GM18517 (cell line): ENCODE measurements around the gene TRAF1.
A peak's percentile ranks its signal among the peaks of the same experiment; 100 is the strongest.

Source experiments
- ATAC-seq: cut with Tn5 transposase; IDR thresholded peaks from one replicate; pipeline ENCODE4 v1.9.1; 2021; ENCODE audit warnings: mild to moderate bottlenecking, moderate library complexity; ENCODE audit not compliant: unreplicated experiment

The TRAF1 gene

GRCh38 chr9:120890320-120891244 is 36.0 kb downstream of the TRAF1 start:
- ATAC-seq: no peak

- ATAC-seq: no peak
Observed at GRCh38 chr9:120889606-120890271, 36.9 kb downstream of the TRAF1 start.

GRCh38 chr9:120888626-120889025 is 38.0 kb downstream of the TRAF1 start:
- no peak for ATAC-seq

- ATAC-seq: no peak
Observed at GRCh38 chr9:120886490-120886967, 40.1 kb downstream of the TRAF1 start.

- no peak for ATAC-seq
Observed at GRCh38 chr9:120885958-120886357, 40.6 kb downstream of the TRAF1 start.

GRCh38 chr9:120885457-120885856 is 41.1 kb downstream of the TRAF1 start:
- ATAC-seq: no peak

- no peak for ATAC-seq
Observed at GRCh38 chr9:120883608-120883996, 43.0 kb downstream of the TRAF1 start.

- no peak for ATAC-seq
Observed at GRCh38 chr9:120882935-120883607, 43.5 kb downstream of the TRAF1 start.

GRCh38 chr9:120879446-120879845 is 47.1 kb downstream of the TRAF1 start:
- no peak for ATAC-seq

- no peak for ATAC-seq
Observed at GRCh38 chr9:120878188-120879130, 48.1 kb downstream of the TRAF1 start.

- ATAC-seq: peak; percentile 20
Observed at GRCh38 chr9:120877276-120878034, 49.1 kb downstream of the TRAF1 start.

- ATAC-seq: no peak
Observed at GRCh38 chr9:120876842-120877240, 49.8 kb downstream of the TRAF1 start, which contains the start of gene PHF19. Gene PHF19, minus strand, starts transcription at chr9:120877188. Its CDS starts 2,447 bp downstream, at chr9:120874741.

GRCh38 chr9:120875954-120876841 is 50.4 kb downstream of the TRAF1 start:
- peak; percentile 59 for ATAC-seq

- ATAC-seq: no peak
Observed at GRCh38 chr9:120875643-120875953, 51.0 kb downstream of the TRAF1 start.

GRCh38 chr9:120875195-120875565 is 51.4 kb downstream of the TRAF1 start:
- ATAC-seq: no peak

GRCh38 chr9:120874226-120875194 is 52.1 kb downstream of the TRAF1 start:
- no peak for ATAC-seq

- ATAC-seq: no peak
Observed at GRCh38 chr9:120873512-120873911, 53.1 kb downstream of the TRAF1 start.
